Measurements from ENCODE around the gene INPP5A.

DNA sequence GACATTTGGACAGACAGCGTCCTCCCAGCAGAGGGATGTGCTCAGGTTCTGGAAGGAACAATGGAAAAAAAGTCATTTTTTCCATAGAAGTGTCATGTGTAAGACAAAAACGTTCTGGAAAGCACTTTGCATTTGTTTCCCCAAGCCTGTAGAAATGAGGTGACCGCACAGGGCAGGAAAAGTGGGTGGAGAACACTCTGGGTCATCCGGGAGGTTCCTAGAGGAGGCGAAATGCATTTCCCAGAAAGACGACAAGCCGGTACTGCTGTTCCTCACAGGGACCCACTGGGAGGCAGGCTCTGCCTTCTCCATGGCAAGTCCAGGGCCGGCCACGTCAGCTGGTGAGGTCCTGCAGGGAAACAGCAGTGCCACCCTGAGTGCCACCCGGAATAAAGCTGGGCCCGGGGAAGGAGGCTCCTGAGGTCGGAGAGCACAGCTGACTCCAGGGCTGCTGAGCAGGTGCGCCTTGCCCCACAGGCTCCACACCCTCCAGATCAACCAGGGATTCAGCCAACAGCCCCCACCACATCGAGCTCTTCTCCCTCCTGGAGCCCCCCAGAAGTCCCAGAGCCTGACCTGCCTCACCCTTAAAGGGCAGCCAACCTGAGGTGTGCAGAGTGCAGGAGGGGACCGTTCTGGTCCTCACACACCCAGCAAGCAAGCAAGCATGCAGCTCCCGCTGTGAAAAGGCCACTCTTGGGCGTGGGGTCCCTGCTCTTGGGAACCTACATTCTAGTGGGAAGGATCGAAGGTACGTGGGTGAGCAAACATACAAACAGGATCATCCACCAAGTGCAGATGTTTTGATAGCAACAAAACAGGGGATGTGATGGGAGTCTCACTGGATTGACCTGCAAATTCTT, 28.8 kb upstream of the INPP5A start:
- no peak for TF ChIP-seq EZH2phosphoT487 (IDR thresholded peaks at IDR 0.05; ENCODE audit: borderline replicate concordance)
- TF ChIP-seq, protein P1, sequence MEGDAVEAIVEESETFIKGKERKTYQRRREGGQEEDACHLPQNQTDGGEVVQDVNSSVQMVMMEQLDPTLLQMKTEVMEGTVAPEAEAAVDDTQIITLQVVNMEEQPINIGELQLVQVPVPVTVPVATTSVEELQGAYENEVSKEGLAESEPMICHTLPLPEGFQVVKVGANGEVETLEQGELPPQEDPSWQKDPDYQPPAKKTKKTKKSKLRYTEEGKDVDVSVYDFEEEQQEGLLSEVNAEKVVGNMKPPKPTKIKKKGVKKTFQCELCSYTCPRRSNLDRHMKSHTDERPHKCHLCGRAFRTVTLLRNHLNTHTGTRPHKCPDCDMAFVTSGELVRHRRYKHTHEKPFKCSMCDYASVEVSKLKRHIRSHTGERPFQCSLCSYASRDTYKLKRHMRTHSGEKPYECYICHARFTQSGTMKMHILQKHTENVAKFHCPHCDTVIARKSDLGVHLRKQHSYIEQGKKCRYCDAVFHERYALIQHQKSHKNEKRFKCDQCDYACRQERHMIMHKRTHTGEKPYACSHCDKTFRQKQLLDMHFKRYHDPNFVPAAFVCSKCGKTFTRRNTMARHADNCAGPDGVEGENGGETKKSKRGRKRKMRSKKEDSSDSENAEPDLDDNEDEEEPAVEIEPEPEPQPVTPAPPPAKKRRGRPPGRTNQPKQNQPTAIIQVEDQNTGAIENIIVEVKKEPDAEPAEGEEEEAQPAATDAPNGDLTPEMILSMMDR (conservative IDR thresholded peaks at IDR 0.05; ENCODE audit: low read length), result no peak

Data from Loucy (cell line).